Nephron (organoid): ENCODE data around the gene GPR179.

Source experiments
- H3K27ac Mint-ChIP-seq, 3 experiments: 2 replicates each; pipeline ENCODE4 v1.8.0; 2020; ENCODE audit warnings: mixed read lengths in 3 of 3, mild to moderate bottlenecking in 2 of 3, moderate library complexity in 1 of 3
- H3K27me3 Mint-ChIP-seq: 2 replicates; pipeline ENCODE4 v1.8.0; 2021; ENCODE audit warnings: low read depth, mild to moderate bottlenecking, moderate library complexity, mixed read lengths
- H3K36me3 Mint-ChIP-seq: 2 replicates; pipeline ENCODE4 v1.8.0; 2020; ENCODE audit warnings: low read depth, mixed read lengths
- H3K4me1 Mint-ChIP-seq: 2 replicates; pipeline ENCODE4 v1.8.0; 2020; ENCODE audit warnings: mixed read lengths
- H3K4me3 Mint-ChIP-seq, 3 experiments: 2 replicates each; pipeline ENCODE4 v1.8.0; 2020; ENCODE audit warnings: mild to moderate bottlenecking in 3 of 3, mixed read lengths in 3 of 3, moderate library complexity in 2 of 3
- H3K9me3 Mint-ChIP-seq: 2 replicates; pipeline ENCODE4 v1.8.0; 2020; ENCODE audit warnings: mixed read lengths
- CTCF ChIP-seq, 3 experiments: fragments of 200-600 bp; sonication (generic); IDR thresholded peaks; one replicate each; pipeline ENCODE4 v1.5.0; 2021; ENCODE audit warnings: antibody characterized with exemption in 3 of 3; ENCODE audit not compliant: unreplicated experiment in 3 of 3

GPR179 gene

DNA sequence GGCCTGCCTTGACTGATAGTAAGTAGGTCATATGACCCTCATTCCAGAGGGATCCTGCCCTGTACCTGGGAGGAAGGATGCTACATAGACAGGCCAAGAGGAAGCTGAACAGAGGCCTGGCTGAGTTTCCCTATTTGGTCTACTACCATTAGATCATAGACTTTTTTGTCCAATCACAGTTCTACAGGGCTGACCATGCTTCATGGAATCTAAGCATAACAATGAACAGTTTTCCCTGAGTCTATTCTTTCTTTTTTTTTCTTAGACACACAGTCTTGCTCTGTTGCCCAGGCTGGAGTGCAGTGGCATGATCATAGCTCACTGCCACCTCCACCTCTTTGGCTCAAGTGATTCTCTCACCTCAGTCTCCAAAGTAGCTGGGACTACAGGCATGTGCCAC is 3.9 kb downstream of the GPR179 start:
- TF ChIP-seq CTCF (IDR thresholded peaks at IDR 0.05; ENCODE audit: unreplicated experiment in 3 of 3): no peak
- Mint-ChIP-seq H3K9me3 (no peaks in the 10 kb centered on the region), H3K4me1 (no peaks in the 10 kb centered on the region), H3K4me3 (no peak overlapping the region), H3K27me3 (peaks cover 23% of the 10 kb centered on the region), H3K27ac (no peak overlapping the region), H3K36me3 (no peaks in the 10 kb centered on the region)

- Mint-ChIP-seq H3K9me3 (no peaks in the 10 kb centered on the region), H3K36me3 (no peaks in the 10 kb centered on the region), H3K4me3 (no peak overlapping the region), H3K4me1 (no peaks in the 10 kb centered on the region), H3K27ac (no peak overlapping the region), H3K27me3 (peaks cover 29% of the 10 kb centered on the region)
- no peak for TF ChIP-seq CTCF (IDR thresholded peaks at IDR 0.05; ENCODE audit: unreplicated experiment in 3 of 3)
These were observed 5.2 kb downstream of the GPR179 start for GRCh38 chr17:38338535-38338934.

DNA sequence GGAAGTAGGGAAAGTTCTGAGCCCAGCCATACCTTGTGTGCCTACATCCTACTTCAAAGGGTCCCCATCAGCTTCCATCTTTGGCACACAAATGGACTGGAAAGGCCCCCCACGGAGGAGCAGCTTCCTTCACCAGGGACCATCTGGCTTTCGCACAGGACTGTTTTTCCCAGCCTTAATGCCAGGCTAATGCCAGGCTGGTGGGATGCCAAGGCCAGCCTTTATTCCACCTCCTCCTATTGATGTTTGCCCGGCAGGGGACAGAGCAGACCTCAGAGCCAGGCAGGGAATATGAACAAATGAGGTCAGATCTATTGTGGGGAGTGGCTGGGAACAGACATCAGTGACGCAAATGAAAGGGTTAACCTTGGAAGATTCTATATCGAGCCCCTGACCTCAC is 5.7 kb downstream of the GPR179 start:
- no peaks in the 10 kb centered on the region for H3K36me3 Mint-ChIP-seq
- peaks cover 29% of the 10 kb centered on the region for H3K27me3 Mint-ChIP-seq
- H3K27ac Mint-ChIP-seq: no peak overlapping the region
- no peaks in the 10 kb centered on the region for H3K4me1 Mint-ChIP-seq
- no peak for TF ChIP-seq CTCF (IDR thresholded peaks at IDR 0.05; ENCODE audit: unreplicated experiment in 3 of 3)
- no peaks in the 10 kb centered on the region for H3K9me3 Mint-ChIP-seq
- no peak overlapping the region for H3K4me3 Mint-ChIP-seq

DNA sequence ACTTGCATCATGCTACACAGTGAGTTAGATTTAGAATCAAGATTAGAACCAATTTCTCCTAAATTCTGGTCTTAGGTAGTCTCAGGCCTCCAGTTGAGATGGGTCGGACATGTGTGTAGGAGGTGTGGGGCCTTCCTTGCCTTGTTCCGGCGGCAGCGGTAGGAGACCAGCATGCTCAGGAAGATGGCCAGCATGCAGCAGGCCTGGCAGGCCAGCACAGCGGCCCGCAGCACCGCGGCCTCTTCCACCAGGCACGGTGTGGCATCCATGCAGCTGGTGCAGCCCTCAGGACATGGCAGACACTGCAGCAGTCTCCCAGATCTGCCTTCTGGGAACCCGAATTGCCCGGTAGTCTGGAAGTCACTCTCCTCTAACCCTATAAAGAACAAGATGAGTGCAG is 6.9 kb downstream of the GPR179 start:
- Mint-ChIP-seq H3K9me3 (no peaks in the 10 kb centered on the region), H3K27me3 (peaks cover 31% of the 10 kb centered on the region), H3K36me3 (no peaks in the 10 kb centered on the region), H3K4me1 (no peaks in the 10 kb centered on the region), H3K4me3 (no peak overlapping the region), H3K27ac (no peak overlapping the region)
- no peak for TF ChIP-seq CTCF (IDR thresholded peaks at IDR 0.05; ENCODE audit: unreplicated experiment in 3 of 3)

DNA sequence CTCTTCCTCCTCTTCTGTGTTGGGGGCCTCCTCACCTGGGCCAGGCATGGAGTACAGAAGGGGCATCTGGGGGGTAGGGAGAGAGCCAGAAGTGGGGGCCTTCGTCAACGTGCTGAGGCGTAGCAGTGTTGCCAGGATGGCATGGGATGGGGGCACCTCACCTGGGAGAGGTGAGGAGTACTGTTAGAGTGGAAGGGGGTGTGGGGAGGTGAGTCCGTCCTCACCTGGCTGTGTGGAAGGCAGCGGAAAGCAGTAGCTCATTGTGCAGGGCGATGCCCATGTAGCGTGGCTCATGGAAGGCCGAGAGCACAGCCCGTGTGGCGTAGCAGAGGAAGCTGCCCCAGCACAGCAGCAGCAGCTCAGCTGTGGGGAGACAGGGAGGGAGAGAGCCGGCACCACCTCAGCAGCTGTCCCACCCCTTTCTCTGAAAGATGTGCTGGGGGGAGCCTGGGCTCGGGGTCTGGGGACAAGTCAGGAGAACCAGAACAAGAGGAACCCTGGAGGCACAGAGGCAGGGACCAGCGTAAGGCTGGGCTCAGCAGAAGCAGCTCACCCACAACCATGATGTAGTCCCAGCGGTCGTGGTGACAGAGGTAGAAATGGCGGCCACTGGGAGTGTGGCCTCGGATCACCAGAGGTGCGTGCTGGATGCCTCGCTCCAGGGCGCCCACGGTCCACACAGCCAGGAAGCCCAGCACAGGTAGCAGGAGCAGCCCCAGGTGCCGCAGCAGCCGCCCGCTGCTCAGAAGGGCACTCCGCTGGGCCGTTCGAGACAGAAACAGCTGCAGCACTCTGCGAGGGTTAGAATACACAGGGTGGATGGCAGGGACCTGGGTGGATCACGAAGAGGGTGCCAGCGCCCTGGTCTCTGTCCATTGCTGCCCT is 9.0 kb downstream of the GPR179 start:
- TF ChIP-seq CTCF (IDR thresholded peaks at IDR 0.05; ENCODE audit: unreplicated experiment in 3 of 3): no peak
- Mint-ChIP-seq H3K27me3 (peaks cover 42% of the 10 kb centered on the region), H3K4me3 (no peak overlapping the region), H3K27ac (no peak overlapping the region), H3K4me1 (no peaks in the 10 kb centered on the region), H3K36me3 (no peaks in the 10 kb centered on the region), H3K9me3 (no peaks in the 10 kb centered on the region)
